Keratinocyte (primary cell): Measurements from ENCODE around the gene MAPK9.

Source experiments
- CTCF ChIP-seq, 3 experiments: IDR thresholded peaks in 1 of 3; conservative IDR thresholded peaks in 1 of 3; optimal IDR thresholded peaks in 1 of 3; 2 replicates in 2 of 3; 3 replicates in 1 of 3; pipeline versions ENCODE3 to v1.5.1; 2011; ENCODE audit warnings: low read length in 3 of 3, mild to moderate bottlenecking in 3 of 3, moderate library complexity in 2 of 3, control low read depth in 1 of 3, inconsistent platforms in 1 of 3; ENCODE audit not compliant: insufficient read depth in 2 of 3; ENCODE audit errors: extremely low read depth in 1 of 3
- EZH2 ChIP-seq: IDR thresholded peaks from one replicate; pipeline ENCODE4 v1.6.1; 2012; ENCODE audit warnings: inconsistent platforms, mild to moderate bottlenecking, low read length, moderate library complexity

DNA sequence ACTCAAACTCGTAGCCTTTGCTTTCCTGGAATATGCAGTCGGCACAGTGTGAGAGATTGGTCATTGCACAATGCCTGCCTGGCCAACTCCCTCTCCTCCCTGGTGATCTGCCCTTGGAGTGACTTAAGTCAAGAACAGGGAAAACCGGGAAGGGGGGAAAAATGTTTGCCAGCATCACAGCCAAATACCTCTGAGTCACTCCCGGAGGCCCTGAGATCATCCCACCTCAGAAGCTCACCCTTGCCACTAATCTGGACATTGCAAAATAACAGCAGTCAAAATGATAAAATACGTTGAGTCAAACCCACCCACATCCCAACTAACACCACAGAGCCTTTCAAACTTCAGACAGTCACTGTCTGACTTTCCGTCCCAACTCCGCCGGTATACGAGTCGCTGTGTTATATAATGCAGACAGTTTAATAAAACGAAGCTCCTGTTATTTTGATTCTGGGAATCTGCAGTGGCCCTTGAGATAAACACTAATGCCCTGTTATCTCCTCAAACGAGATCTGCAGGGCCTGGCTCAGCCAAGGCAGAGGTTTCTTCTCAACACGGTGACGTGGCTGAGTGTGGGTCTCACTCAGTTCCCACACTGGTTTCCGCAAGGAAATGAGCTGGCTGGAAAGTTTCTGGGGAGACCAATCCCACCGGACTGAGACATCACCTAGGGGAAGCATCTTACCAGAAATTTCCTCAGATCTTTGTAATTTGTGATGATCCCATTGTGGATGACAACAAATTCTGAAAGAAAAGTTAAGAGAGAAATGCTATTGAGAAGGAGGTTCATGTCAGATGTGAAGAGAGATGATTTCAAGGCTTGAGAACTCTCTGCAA lies 39.1 kb upstream of the MAPK9 start:
- TF ChIP-seq CTCF (optimal IDR thresholded peaks at IDR 0.05 in 1 of 3, IDR thresholded peaks at IDR 0.05 in 1 of 3, conservative IDR thresholded peaks at IDR 0.05 in 1 of 3; ENCODE audit: extremely low read depth in 1 of 3, insufficient read depth in 2 of 3, low read length in 3 of 3) = no peak
- no peak for TF ChIP-seq EZH2
